A673 (cell line): ENCODE data around the gene CYP2D6.

ENCODE experiments used
- EZH2 ChIP-seq: fragments of 200-600 bp; sonication (generic); IDR thresholded peaks from 2 replicates; pipeline ENCODE4 v1.6.1; 2017; ENCODE audit warnings: borderline replicate concordance, low read depth, mild to moderate bottlenecking, mixed read lengths, antibody characterized with exemption, low read length; ENCODE audit not compliant: poor library complexity, severe bottlenecking
- TF ChIP-seq, protein P1 (sequence below): fragments of 300-800, 200-600 bp; sonication (generic); conservative IDR thresholded peaks from 2 replicates; pipeline ENCODE4 v1.5.1; 2017; ENCODE audit warnings: low read depth, mild to moderate bottlenecking, antibody characterized with exemption, low read length, moderate library complexity, mixed read lengths

DNA sequence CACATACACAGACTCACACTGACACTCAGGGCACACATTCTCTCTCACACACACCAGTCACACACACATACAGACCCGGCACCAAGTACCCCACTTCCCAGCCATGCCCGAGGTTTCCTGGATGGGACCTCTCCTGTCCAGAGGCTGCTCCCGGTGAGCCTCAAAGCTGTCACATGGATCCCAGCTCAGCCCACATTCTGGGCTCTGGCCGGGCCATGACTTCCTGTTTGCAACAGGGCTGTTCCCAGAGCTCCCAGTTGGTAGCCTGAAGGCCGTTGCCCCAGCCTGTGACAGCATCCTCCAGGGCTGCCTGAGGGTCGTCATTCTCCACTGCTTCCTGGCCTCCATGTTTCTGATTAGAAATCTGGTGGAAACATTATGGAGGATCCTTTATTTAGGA is 14.6 kb upstream of the CYP2D6 start:
- TF ChIP-seq, protein P1, sequence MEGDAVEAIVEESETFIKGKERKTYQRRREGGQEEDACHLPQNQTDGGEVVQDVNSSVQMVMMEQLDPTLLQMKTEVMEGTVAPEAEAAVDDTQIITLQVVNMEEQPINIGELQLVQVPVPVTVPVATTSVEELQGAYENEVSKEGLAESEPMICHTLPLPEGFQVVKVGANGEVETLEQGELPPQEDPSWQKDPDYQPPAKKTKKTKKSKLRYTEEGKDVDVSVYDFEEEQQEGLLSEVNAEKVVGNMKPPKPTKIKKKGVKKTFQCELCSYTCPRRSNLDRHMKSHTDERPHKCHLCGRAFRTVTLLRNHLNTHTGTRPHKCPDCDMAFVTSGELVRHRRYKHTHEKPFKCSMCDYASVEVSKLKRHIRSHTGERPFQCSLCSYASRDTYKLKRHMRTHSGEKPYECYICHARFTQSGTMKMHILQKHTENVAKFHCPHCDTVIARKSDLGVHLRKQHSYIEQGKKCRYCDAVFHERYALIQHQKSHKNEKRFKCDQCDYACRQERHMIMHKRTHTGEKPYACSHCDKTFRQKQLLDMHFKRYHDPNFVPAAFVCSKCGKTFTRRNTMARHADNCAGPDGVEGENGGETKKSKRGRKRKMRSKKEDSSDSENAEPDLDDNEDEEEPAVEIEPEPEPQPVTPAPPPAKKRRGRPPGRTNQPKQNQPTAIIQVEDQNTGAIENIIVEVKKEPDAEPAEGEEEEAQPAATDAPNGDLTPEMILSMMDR = no peak
- no peak for TF ChIP-seq EZH2
